ENCODE measurements around the gene KCNRG. TPM values are rescaled to one million over a fixed set of nuclear protein-coding genes. Genes with fewer than 3 reads are reported as not detected.

The KCNRG gene
- total and polyA plus RNA-seq, 2 of the 4 experiments (the other 2 are of a cell fraction): 0.51 to 2.7 TPM

DNA sequence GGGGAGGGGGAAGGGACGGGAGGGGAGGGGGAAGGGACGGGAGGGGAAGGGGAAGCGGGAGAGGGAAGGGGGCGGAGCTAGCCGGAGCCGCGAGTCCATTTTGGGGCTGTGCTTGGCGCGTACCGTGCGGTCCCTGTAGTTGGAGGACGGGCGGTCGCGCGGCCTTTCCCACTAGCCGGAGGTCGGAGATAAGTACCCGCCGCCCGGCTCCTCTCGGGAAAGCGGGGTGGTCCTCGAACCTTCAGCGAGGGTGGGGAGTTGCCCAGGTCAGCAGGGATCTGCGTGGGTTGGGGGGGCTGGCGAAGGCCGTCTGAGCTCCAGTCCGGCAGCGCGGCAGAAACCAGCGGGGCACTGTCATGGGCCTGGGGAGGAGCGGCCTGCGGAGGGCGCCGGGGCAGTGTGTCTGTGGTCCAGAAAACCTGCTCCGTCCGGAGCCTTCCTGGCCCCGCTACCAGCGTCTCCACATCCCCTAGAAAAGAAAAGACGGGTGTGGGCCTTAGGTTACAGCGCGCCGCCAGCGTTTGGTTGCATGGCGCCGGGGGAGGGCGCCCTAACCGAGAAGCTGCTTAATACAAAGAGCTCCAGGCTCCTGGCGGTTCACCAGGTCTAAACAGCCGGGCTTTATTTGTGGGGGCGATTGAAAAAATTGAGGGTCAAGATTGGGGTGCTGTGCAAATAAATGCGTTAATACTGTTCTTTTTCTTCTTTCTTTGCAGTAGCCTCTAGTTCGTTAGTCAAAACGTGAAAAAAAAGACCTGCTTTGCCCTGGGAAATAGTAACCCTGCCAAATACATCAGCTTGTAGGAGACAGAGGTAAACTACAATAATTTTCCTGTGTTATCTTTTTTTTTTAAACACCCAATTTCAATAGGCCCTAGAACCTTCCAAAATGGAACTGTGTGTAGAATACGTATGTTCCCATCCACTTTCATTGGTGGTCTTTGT lies 18.0 kb upstream of the KCNRG start, which contains the start of gene TRIM13:
Gene TRIM13 (plus strand): TSS at position 92 of the 945 bp plus-strand sequence. CDS start 14,899 bp downstream, outside the sequence.
- no peaks in the 10 kb centered on the region for H3K27me3 ChIP-seq (ENCODE audit: control insufficient read depth, insufficient read depth, low read length)
- no peaks in the 10 kb centered on the region for H3K9me3 ChIP-seq (ENCODE audit: control insufficient read depth, insufficient read depth, low read length)
- peak within 1 kb of the TSS; percentile 94 for H3K9ac ChIP-seq (ENCODE audit: low read depth, low read length)
- H4K5ac ChIP-seq (ENCODE audit: low read depth, low read length): peak within 1 kb of the TSS; percentile 79
- peak within 1 kb of the TSS; percentile 84 for H4K91ac ChIP-seq (ENCODE audit: insufficient read depth, low read depth, low read length)
- H3K4me3 ChIP-seq (ENCODE audit: insufficient read depth, low read depth, low read length): peak within 1 kb of the TSS; percentile 87
- in situ Hi-C loops (cut with MboI; ENCODE audit: low sequenced_read_pairs) (loop anchor here (25.0 kb wide), 1 partner anchor 915 kb away; the partner anchor contains the start of gene RNASEH2B), intact Hi-C loops (cut with micrococcal nuclease) (loop anchor here (1.0 to 5.0 kb wide), 6 partner anchors 83 to 915 kb away; no protein-coding TSS in a partner anchor), dilution Hi-C loops (cut with HindIII; ENCODE audit: low sequenced_read_pairs, unreplicated experiment) (no loop called here)
- ATAC-seq (ENCODE audit: low read depth): peak; percentile 87
- H2BK20ac ChIP-seq (ENCODE audit: low read depth, low read length): no peak within 1 kb of the TSS
- H3K4ac ChIP-seq (ENCODE audit: low read depth, low read length): peak within 1 kb of the TSS; percentile 90
- WGBS, 2 experiments (ENCODE audit: extremely low coverage in 2 of 2, insufficient read length in 1 of 2): 0% methylated on average over 15 of the region's 56 CpGs; no CpG with 5 or more reads in 1 of the 2 experiments
- H3K18ac ChIP-seq (ENCODE audit: low read depth, low read length): peak within 1 kb of the TSS; percentile 80
- POLR2A ChIA-PET (ENCODE audit: unreplicated experiment): interaction anchor here (0.5 to 0.8 kb wide), 3 partner anchors 61 to 204 kb away, joined by 5 read pairs; partner anchors contain the start of gene SPRYD7
- peak within 1 kb of the TSS; percentile 100 for H2AK9ac ChIP-seq (replicated peaks; ENCODE audit: low read depth, low read length, poor library complexity)
- CTCF ChIA-PET: interaction anchor here (0.8 to 2.1 kb wide), 11 partner anchors 9 to 802 kb away, joined by 3 to 13 read pairs (median 4); partner anchors contain the start of gene KCNRG
- H2BK120ac ChIP-seq (ENCODE audit: low read depth, low read length): peak within 1 kb of the TSS; percentile 68
- H3K27ac ChIP-seq (ENCODE audit: insufficient read depth, low read length): peak within 1 kb of the TSS; percentile 98
- H2AK5ac ChIP-seq (ENCODE audit: low read depth, low read length): peak within 1 kb of the TSS; percentile 89
- H3K4me1 ChIP-seq (ENCODE audit: control insufficient read depth, insufficient read depth, low read length): peaks cover 4% of the 10 kb centered on the region
- peaks cover 12 to 39% of the 10 kb centered on the region in 2 experiments for H3K79me1 ChIP-seq (ENCODE audit: low read depth in 1 of 2, low read length in 2 of 2)
- H2BK5ac ChIP-seq (ENCODE audit: low read depth, low read length, poor library complexity, severe bottlenecking): peak within 1 kb of the TSS; percentile 98
- BruUV-seq (replicated peaks): no TSS peak
- peaks cover 12% of the 10 kb centered on the region; the same call in 1 of the 2 replicates for H3K36me3 ChIP-seq (ENCODE audit: control insufficient read depth, insufficient read depth, low read length)
- peak within 1 kb of the TSS; percentile 97 for H2AFZ ChIP-seq (replicated peaks; ENCODE audit: low read length, poor library complexity)
- H4K8ac ChIP-seq (ENCODE audit: low read depth in 2 of 2, low read length in 2 of 2): peak within 1 kb of the TSS; percentile 75 to 91
- H3K23ac ChIP-seq (ENCODE audit: low read depth, low read length): peak within 1 kb of the TSS; percentile 92
- H3K56ac ChIP-seq (ENCODE audit: extremely low read depth, insufficient read depth, low read length): peak within 1 kb of the TSS; percentile 96
- peak; percentile 88 for DNase-seq
- H2BK15ac ChIP-seq (ENCODE audit: low read depth, low read length): 0 out of 3 replicates have a peak within 1 kb of the TSS, but pooled peaks have one; percentile 2
- H3K9me1 ChIP-seq (ENCODE audit: insufficient read depth, low read length): peaks cover 8% of the 10 kb centered on the region
- peak within 1 kb of the TSS; percentile 96 for H3K14ac ChIP-seq (replicated peaks; ENCODE audit: low read depth, low read length)
- H3K4me2 ChIP-seq (ENCODE audit: low read depth, low read length): peak within 1 kb of the TSS; percentile 86
- peaks cover 4% of the 10 kb centered on the region; the same call in 1 of the 2 replicates for H4K20me1 ChIP-seq (ENCODE audit: insufficient read depth, low read length)
- TF ChIP-seq FOS (IDR thresholded peaks at IDR 0.05; ENCODE audit: low read depth, low read length) (no peak), CTCF (conservative IDR thresholded peaks at IDR 0.05; ENCODE audit: low read depth, low read length) (peak; percentile 82), SMC3 (IDR thresholded peaks at IDR 0.05; ENCODE audit: low read depth, low read length) (peak; percentile 49), RCOR1 (IDR thresholded peaks at IDR 0.05; ENCODE audit: insufficient replicate concordance, low read length) (no peak), RFX5 (IDR thresholded peaks at IDR 0.05; ENCODE audit: low read depth, low read length) (no peak), POLR2A (IDR thresholded peaks at IDR 0.05; ENCODE audit: low read depth, low read length) (peak; percentile 87), MAZ (IDR thresholded peaks at IDR 0.05; ENCODE audit: borderline replicate concordance, low read depth, low read length) (peak; percentile 53; the same call in 1 of the 2 replicates), NFE2L2 (IDR thresholded peaks at IDR 0.05; ENCODE audit: low read depth, low read length) (no peak), MAFK (IDR thresholded peaks at IDR 0.05; ENCODE audit: low read depth, low read length) (no peak), USF2 (IDR thresholded peaks at IDR 0.05; ENCODE audit: low read depth, low read length) (no peak), BHLHE40 (IDR thresholded peaks at IDR 0.05; ENCODE audit: low read depth, low read length) (no peak)
- TF ChIP-seq, protein P1, sequence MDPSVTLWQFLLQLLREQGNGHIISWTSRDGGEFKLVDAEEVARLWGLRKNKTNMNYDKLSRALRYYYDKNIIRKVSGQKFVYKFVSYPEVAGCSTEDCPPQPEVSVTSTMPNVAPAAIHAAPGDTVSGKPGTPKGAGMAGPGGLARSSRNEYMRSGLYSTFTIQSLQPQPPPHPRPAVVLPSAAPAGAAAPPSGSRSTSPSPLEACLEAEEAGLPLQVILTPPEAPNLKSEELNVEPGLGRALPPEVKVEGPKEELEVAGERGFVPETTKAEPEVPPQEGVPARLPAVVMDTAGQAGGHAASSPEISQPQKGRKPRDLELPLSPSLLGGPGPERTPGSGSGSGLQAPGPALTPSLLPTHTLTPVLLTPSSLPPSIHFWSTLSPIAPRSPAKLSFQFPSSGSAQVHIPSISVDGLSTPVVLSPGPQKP (IDR thresholded peaks at IDR 0.05; ENCODE audit: borderline replicate concordance, low read depth, low read length): no peak

Data from IMR-90 (cell line).